Activated naive CD4-positive, alpha-beta T cell treated with anti-CD3 and anti-CD28 coated beads, Interleukin-2, amount 50 U/mL, for 72 hours (primary cell): ENCODE measurements around the gene IPCEF1. TPM values are rescaled to one million over a fixed set of nuclear protein-coding genes. Genes with fewer than 3 reads are reported as not detected.

Experiments used
- ATAC-seq, 2 donors: fragments of 150-1000 bp; cut with Tn5 transposase; 2 replicates each; pipeline ENCODE4 v1.10.0; 2021; ENCODE audit warnings: mild to moderate bottlenecking in 2 of 2, moderate library complexity in 2 of 2
- DNase-seq, 2 donors: peaks; one replicate each; pipeline ENCODE4 v3.0.0; 2021 to 2022; ENCODE audit warnings: low spot score in 2 of 2
- H3K27ac Mint-ChIP-seq, 2 donors: one replicate each; pipeline ENCODE4 v1.8.0; 2022; ENCODE audit warnings: mild to moderate bottlenecking in 2 of 2, mixed read lengths in 2 of 2
- H3K36me3 Mint-ChIP-seq, 2 donors: one replicate each; pipeline ENCODE4 v1.8.0; 2022; ENCODE audit warnings: mixed read lengths in 2 of 2
- H3K9me3 Mint-ChIP-seq, 2 donors: one replicate each; pipeline ENCODE4 v1.8.0; 2022; ENCODE audit warnings: mixed read lengths in 2 of 2
- total RNA-seq, 2 donors: library from RNA; stranded (reverse); gene quantifications; one replicate each; pipeline ENCODE4 v1.2.3, GENCODE V29; 2022

IPCEF1 gene
- total RNA-seq, 2 donors from 2014 or later = 8.8 to 19.1 TPM

GRCh38 chr6:154381548-154381947, 24.9 kb upstream of the IPCEF1 start:
- no peak for ATAC-seq
- Mint-ChIP-seq H3K27ac (no peak overlapping the region), H3K36me3 (peaks cover 0 to 4% of the 10 kb centered on the region in 2 donors), H3K9me3 (peaks cover 3 to 7% of the 10 kb centered on the region in 2 donors)
- DNase-seq = no peak

- no peak for ATAC-seq
- Mint-ChIP-seq H3K27ac (no peak overlapping the region), H3K9me3 (peaks cover 3 to 7% of the 10 kb centered on the region in 2 donors), H3K36me3 (peaks cover 0 to 4% of the 10 kb centered on the region in 2 donors)
- DNase-seq = no peak
These were observed 24.1 kb upstream of the IPCEF1 start for GRCh38 chr6:154380741-154381140.

- H3K36me3 Mint-ChIP-seq = peaks cover 0 to 4% of the 10 kb centered on the region in 2 donors
- H3K9me3 Mint-ChIP-seq = peaks cover 3 to 7% of the 10 kb centered on the region in 2 donors
- no peak overlapping the region for H3K27ac Mint-ChIP-seq
- DNase-seq = no peak
- no peak for ATAC-seq
These were observed 23.0 kb upstream of the IPCEF1 start for GRCh38 chr6:154379585-154379984.

GRCh38 chr6:154378518-154378917, 21.9 kb upstream of the IPCEF1 start:
- Mint-ChIP-seq H3K36me3 (peaks cover 0 to 4% of the 10 kb centered on the region in 2 donors), H3K27ac (no peak overlapping the region), H3K9me3 (peaks cover 3 to 7% of the 10 kb centered on the region in 2 donors)
- ATAC-seq = no peak
- DNase-seq = no peak

- no peaks in the 10 kb centered on the region for H3K36me3 Mint-ChIP-seq
- DNase-seq = no peak
- ATAC-seq = no peak
- H3K9me3 Mint-ChIP-seq = peaks cover under 1% of the 10 kb centered on the region in 2 donors
- no peak overlapping the region for H3K27ac Mint-ChIP-seq
These were observed 21.1 kb upstream of the IPCEF1 start for GRCh38 chr6:154377726-154378125.

GRCh38 chr6:154373971-154374370, 17.4 kb upstream of the IPCEF1 start:
- ATAC-seq (no peak), DNase-seq (no peak)
- Mint-ChIP-seq H3K36me3 (no peaks in the 10 kb centered on the region), H3K27ac (no peak overlapping the region), H3K9me3 (no peaks in the 10 kb centered on the region)

- Mint-ChIP-seq H3K36me3 (no peaks in the 10 kb centered on the region), H3K27ac (no peak overlapping the region), H3K9me3 (no peaks in the 10 kb centered on the region)
- DNase-seq (no peak), ATAC-seq (no peak)
These were observed 14.7 kb upstream of the IPCEF1 start for GRCh38 chr6:154371281-154371680.

GRCh38 chr6:154370545-154370944, 13.9 kb upstream of the IPCEF1 start:
- no peaks in the 10 kb centered on the region for H3K36me3 Mint-ChIP-seq
- ATAC-seq (no peak), DNase-seq (no peak)
- H3K27ac Mint-ChIP-seq = peak overlapping the region in 1 of 2 donors; percentile 6
- H3K9me3 Mint-ChIP-seq = no peaks in the 10 kb centered on the region

- Mint-ChIP-seq H3K36me3 (no peaks in the 10 kb centered on the region), H3K27ac (no peak overlapping the region), H3K9me3 (no peaks in the 10 kb centered on the region)
- ATAC-seq = peak; percentile 83 to 88
- DNase-seq = peak in 1 of 2 donors; percentile 11
These were observed 11.5 kb upstream of the IPCEF1 start for GRCh38 chr6:154367839-154368695.

- Mint-ChIP-seq H3K27ac (no peak overlapping the region), H3K36me3 (no peaks in the 10 kb centered on the region), H3K9me3 (no peaks in the 10 kb centered on the region)
- ATAC-seq (no peak), DNase-seq (no peak)
These were observed 10.7 kb upstream of the IPCEF1 start for GRCh38 chr6:154367336-154367735.

- H3K9me3 Mint-ChIP-seq = no peaks in the 10 kb centered on the region
- DNase-seq = no peak
These were observed 7.2 kb upstream of the IPCEF1 start for GRCh38 chr6:154363821-154364220.

GRCh38 chr6:154361476-154361875, 4.9 kb upstream of the IPCEF1 start:
- Mint-ChIP-seq H3K36me3 (no peaks in the 10 kb centered on the region), H3K9me3 (no peaks in the 10 kb centered on the region), H3K27ac (no peak overlapping the region)
- DNase-seq = no peak
- no peak for ATAC-seq

More at GRCh38 chr6:154363821-154364220, 7.2 kb upstream of the IPCEF1 start:
- no peak overlapping the region for H3K27ac Mint-ChIP-seq
- no peaks in the 10 kb centered on the region for H3K36me3 Mint-ChIP-seq
- ATAC-seq = no peak

GRCh38 chr6:154360476-154360875, 3.9 kb upstream of the IPCEF1 start:
- DNase-seq (no peak), ATAC-seq (no peak)
- H3K9me3 Mint-ChIP-seq = no peaks in the 10 kb centered on the region
- no peaks in the 10 kb centered on the region for H3K36me3 Mint-ChIP-seq
- no peak overlapping the region for H3K27ac Mint-ChIP-seq

- no peak overlapping the region for H3K27ac Mint-ChIP-seq
- peaks cover 0 to 5% of the 10 kb centered on the region in 2 donors for H3K36me3 Mint-ChIP-seq
- ATAC-seq (no peak), DNase-seq (no peak)
- peaks cover under 1 to 4% of the 10 kb centered on the region in 2 donors for H3K9me3 Mint-ChIP-seq
These were observed 3.1 kb upstream of the IPCEF1 start for GRCh38 chr6:154359679-154360078.

GRCh38 chr6:154359161-154359574, 2.6 kb upstream of the IPCEF1 start:
- DNase-seq (no peak), ATAC-seq (no peak)
- Mint-ChIP-seq H3K9me3 (peaks cover 6 to 9% of the 10 kb centered on the region in 2 donors), H3K27ac (peak overlapping the region in 1 of 2 donors; percentile 72), H3K36me3 (peaks cover 0 to 6% of the 10 kb centered on the region in 2 donors)

GRCh38 chr6:154358019-154358545, 1.5 kb upstream of the IPCEF1 start:
- H3K27ac Mint-ChIP-seq = no peak overlapping the region
- no peak for DNase-seq
- H3K9me3 Mint-ChIP-seq = peaks cover 8 to 10% of the 10 kb centered on the region in 2 donors
- no peak for ATAC-seq
- peaks cover 0 to 6% of the 10 kb centered on the region in 2 donors for H3K36me3 Mint-ChIP-seq

- Mint-ChIP-seq H3K27ac (no peak overlapping the region), H3K36me3 (peaks cover 0 to 6% of the 10 kb centered on the region in 2 donors), H3K9me3 (peaks cover 8 to 10% of the 10 kb centered on the region in 2 donors)
- DNase-seq = no peak
- ATAC-seq = no peak
These were observed 490 bp downstream of the IPCEF1 start for GRCh38 chr6:154356113-154356512.
